M059J (cell line): ENCODE measurements around the gene FLACC1. TPM values are rescaled to one million over a fixed set of nuclear protein-coding genes. Genes with fewer than 3 reads are reported as not detected.
A peak's percentile ranks its signal among the peaks of the same experiment; 100 is the strongest.
"Not testable (repeated sequence)": the region's sequence is repeated elsewhere in the genome, so short reads cannot be mapped to it uniquely, and the experiment has no call there.

ENCODE experiments used
- DNase-seq: peaks from one replicate; pipeline ENCODE4 v3.0.0-alpha.2; 2012; ENCODE audit warnings: low read depth
- total RNA-seq: library from RNA; depleted of rRNA; stranded (reverse); fragments of >200 nt; shearing (Covaris generic); gene quantifications from 2 replicates; pipeline ENCODE4 v1.2.3, GENCODE V29; 2014; rRNA removed

Gene FLACC1
- total RNA-seq, 1 experiment from 2014 or later, result 0.27 TPM

GRCh38 chr2:201255408-201256033, 101.6 kb downstream of the FLACC1 start:
- no peak for DNase-seq

GRCh38 chr2:201254081-201254730, 102.9 kb downstream of the FLACC1 start:
- DNase-seq, result peak; percentile 85

GRCh38 chr2:201250741-201251140, 106.4 kb downstream of the FLACC1 start:
- no peak for DNase-seq

- no peak for DNase-seq
Observed at GRCh38 chr2:201249889-201250288, 107.3 kb downstream of the FLACC1 start.

- no peak for DNase-seq
Observed at GRCh38 chr2:201248288-201248844, 108.8 kb downstream of the FLACC1 start.

GRCh38 chr2:201246280-201246679, 110.9 kb downstream of the FLACC1 start:
- DNase-seq, result no peak

GRCh38 chr2:201244829-201245228, 112.3 kb downstream of the FLACC1 start:
- no peak for DNase-seq

GRCh38 chr2:201242571-201243277, 114.4 kb downstream of the FLACC1 start:
- no peak for DNase-seq

- not testable (repeated sequence) for DNase-seq
Observed at GRCh38 chr2:201239167-201239935, 117.8 kb downstream of the FLACC1 start.

Other genes starting within 250 kb of the FLACC1 start
- gene CFLAR, start 241.2 kb downstream of the FLACC1 start, total RNA-seq, result 22.2 and 27.0 TPM in 2 replicates
- gene CASP10, start 174.2 kb downstream of the FLACC1 start, total RNA-seq, result 6.4 and 7.9 TPM in 2 replicates
- 15.0 and 27.0 TPM in 2 replicates for gene CASP8, start 96.8 kb downstream of the FLACC1 start, total RNA-seq
- 18.6 and 22.9 TPM in 2 replicates for gene TRAK2, start 94.1 kb upstream of the FLACC1 start, total RNA-seq
- gene STRADB, start 94.4 kb upstream of the FLACC1 start, total RNA-seq, result 41.1 and 51.6 TPM in 2 replicates